ENCODE results near the gene NFIB.

NFIB gene

GRCh38 chr9:14212697-14213420 is 101.1 kb downstream of the NFIB start:
- no peak for DNase-seq (ENCODE audit: low read depth)

- peak; percentile 39 for DNase-seq (ENCODE audit: low read depth)
Observed at GRCh38 chr9:14212077-14212476, 101.9 kb downstream of the NFIB start.

- no peak for DNase-seq (ENCODE audit: low read depth)
Observed at GRCh38 chr9:14211564-14211963, 102.4 kb downstream of the NFIB start.

GRCh38 chr9:14210428-14210827 is 103.5 kb downstream of the NFIB start:
- DNase-seq (ENCODE audit: low read depth) = no peak

- no peak for DNase-seq (ENCODE audit: low read depth)
Observed at GRCh38 chr9:14209399-14210345, 104.3 kb downstream of the NFIB start.

GRCh38 chr9:14207352-14207995 is 106.5 kb downstream of the NFIB start:
- DNase-seq (ENCODE audit: low read depth) = no peak

- DNase-seq (ENCODE audit: low read depth) = peak; percentile 95
Observed at GRCh38 chr9:14205463-14205862, 108.5 kb downstream of the NFIB start.

- DNase-seq (ENCODE audit: low read depth) = no peak
Observed at GRCh38 chr9:14203356-14204056, 110.4 kb downstream of the NFIB start.

- DNase-seq (ENCODE audit: low read depth) = no peak
Observed at GRCh38 chr9:14198841-14199455, 115.0 kb downstream of the NFIB start.

GRCh38 chr9:14198047-14198840 is 115.7 kb downstream of the NFIB start:
- no peak for DNase-seq (ENCODE audit: low read depth)

GRCh38 chr9:14197325-14197858 is 116.5 kb downstream of the NFIB start:
- no peak for DNase-seq (ENCODE audit: low read depth)

GRCh38 chr9:14193328-14193990 is 120.5 kb downstream of the NFIB start:
- DNase-seq (ENCODE audit: low read depth) = no peak

GRCh38 chr9:14192556-14192955 is 121.4 kb downstream of the NFIB start:
- no peak for DNase-seq (ENCODE audit: low read depth)

GRCh38 chr9:14191512-14191911 is 122.4 kb downstream of the NFIB start:
- DNase-seq (ENCODE audit: low read depth) = no peak

GRCh38 chr9:14190240-14190639 is 123.7 kb downstream of the NFIB start:
- DNase-seq (ENCODE audit: low read depth) = no peak

- peak; percentile 27 for DNase-seq (ENCODE audit: low read depth)
Observed at GRCh38 chr9:14189578-14189977, 124.4 kb downstream of the NFIB start.

- DNase-seq (ENCODE audit: low read depth) = no peak
Observed at GRCh38 chr9:14189146-14189545, 124.8 kb downstream of the NFIB start.

GRCh38 chr9:14188538-14188937 is 125.4 kb downstream of the NFIB start:
- no peak for DNase-seq (ENCODE audit: low read depth)

- DNase-seq (ENCODE audit: low read depth) = no peak
Observed at GRCh38 chr9:14188011-14188410, 125.9 kb downstream of the NFIB start.

GRCh38 chr9:14186096-14186495 is 127.8 kb downstream of the NFIB start:
- DNase-seq (ENCODE audit: low read depth) = no peak
